ENCODE data around the gene SERPINA7.
"Not testable (repeated sequence)": the region's sequence is repeated elsewhere in the genome, so short reads cannot be mapped to it uniquely, and the experiment has no call there.

- not testable (repeated sequence) for TF ChIP-seq EZH2phosphoT487 (IDR thresholded peaks at IDR 0.05; ENCODE audit: borderline replicate concordance); CTCF (conservative IDR thresholded peaks at IDR 0.05; ENCODE audit: low read length)
Observed at GRCh38 chrX:106000609-106001008, 37.9 kb downstream of the SERPINA7 start.
